Subcutaneous adipose tissue (tissue), 4 donors: ENCODE measurements around the gene STK40. TPM values are rescaled to one million over a fixed set of nuclear protein-coding genes. Genes with fewer than 3 reads are reported as not detected.

Experiments
- CTCF ChIP-seq: fragments of 450-650 bp; IDR thresholded peaks from one replicate; pipeline ENCODE4 v1.5.1; 2016; ENCODE audit warnings: low read depth, mild to moderate bottlenecking, control low read depth, antibody characterized with exemption, moderate library complexity
- total RNA-seq, 4 donors: library from RNA; depleted of rRNA; stranded (reverse); fragments of >200 nt; gene quantifications; one replicate each; pipeline ENCODE4 v1.1.0, GENCODE V29; 2016

STK40 gene
- total RNA-seq, 4 donors from 2014 or later = 19.7 to 40.7 (median 26.8) TPM

GRCh38 chr1:36369061-36369861 is 16.5 kb downstream of the STK40 start:
- no peak for TF ChIP-seq CTCF

- TF ChIP-seq CTCF = no peak
Observed at GRCh38 chr1:36367798-36368197, 17.9 kb downstream of the STK40 start.

- no peak for TF ChIP-seq CTCF
Observed at GRCh38 chr1:36367066-36367465, 18.7 kb downstream of the STK40 start.

GRCh38 chr1:36366091-36366661 is 19.5 kb downstream of the STK40 start:
- no peak for TF ChIP-seq CTCF

- no peak for TF ChIP-seq CTCF
Observed at GRCh38 chr1:36365381-36365780, 20.3 kb downstream of the STK40 start.

GRCh38 chr1:36359911-36360550 is 25.7 kb downstream of the STK40 start:
- no peak for TF ChIP-seq CTCF

GRCh38 chr1:36359383-36359782 is 26.3 kb downstream of the STK40 start:
- TF ChIP-seq CTCF = no peak
